NCI-H2107 treated with DMSO at 0.1 percent for 48 hours (cell line): Measurements from ENCODE around the gene MARF1.
"Not testable (repeated sequence)": the region's sequence is repeated elsewhere in the genome, so short reads cannot be mapped to it uniquely, and the experiment has no call there.

ENCODE experiments used
- DNase-seq: peaks from one replicate; lab custom pipeline; 2025; ENCODE audit not compliant: unreplicated experiment; lab: John Stamatoyannopoulos, UW

MARF1 gene, protein sequence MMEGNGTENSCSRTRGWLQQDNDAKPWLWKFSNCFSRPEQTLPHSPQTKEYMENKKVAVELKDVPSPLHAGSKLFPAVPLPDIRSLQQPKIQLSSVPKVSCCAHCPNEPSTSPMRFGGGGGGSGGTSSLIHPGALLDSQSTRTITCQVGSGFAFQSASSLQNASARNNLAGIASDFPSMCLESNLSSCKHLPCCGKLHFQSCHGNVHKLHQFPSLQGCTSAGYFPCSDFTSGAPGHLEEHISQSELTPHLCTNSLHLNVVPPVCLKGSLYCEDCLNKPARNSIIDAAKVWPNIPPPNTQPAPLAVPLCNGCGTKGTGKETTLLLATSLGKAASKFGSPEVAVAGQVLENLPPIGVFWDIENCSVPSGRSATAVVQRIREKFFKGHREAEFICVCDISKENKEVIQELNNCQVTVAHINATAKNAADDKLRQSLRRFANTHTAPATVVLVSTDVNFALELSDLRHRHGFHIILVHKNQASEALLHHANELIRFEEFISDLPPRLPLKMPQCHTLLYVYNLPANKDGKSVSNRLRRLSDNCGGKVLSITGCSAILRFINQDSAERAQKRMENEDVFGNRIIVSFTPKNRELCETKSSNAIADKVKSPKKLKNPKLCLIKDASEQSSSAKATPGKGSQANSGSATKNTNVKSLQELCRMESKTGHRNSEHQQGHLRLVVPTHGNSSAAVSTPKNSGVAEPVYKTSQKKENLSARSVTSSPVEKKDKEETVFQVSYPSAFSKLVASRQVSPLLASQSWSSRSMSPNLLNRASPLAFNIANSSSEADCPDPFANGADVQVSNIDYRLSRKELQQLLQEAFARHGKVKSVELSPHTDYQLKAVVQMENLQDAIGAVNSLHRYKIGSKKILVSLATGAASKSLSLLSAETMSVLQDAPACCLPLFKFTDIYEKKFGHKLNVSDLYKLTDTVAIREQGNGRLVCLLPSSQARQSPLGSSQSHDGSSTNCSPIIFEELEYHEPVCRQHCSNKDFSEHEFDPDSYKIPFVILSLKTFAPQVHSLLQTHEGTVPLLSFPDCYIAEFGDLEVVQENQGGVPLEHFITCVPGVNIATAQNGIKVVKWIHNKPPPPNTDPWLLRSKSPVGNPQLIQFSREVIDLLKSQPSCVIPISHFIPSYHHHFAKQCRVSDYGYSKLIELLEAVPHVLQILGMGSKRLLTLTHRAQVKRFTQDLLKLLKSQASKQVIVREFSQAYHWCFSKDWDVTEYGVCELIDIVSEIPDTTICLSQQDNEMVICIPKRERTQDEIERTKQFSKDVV (N-terminal part only)

DNA sequence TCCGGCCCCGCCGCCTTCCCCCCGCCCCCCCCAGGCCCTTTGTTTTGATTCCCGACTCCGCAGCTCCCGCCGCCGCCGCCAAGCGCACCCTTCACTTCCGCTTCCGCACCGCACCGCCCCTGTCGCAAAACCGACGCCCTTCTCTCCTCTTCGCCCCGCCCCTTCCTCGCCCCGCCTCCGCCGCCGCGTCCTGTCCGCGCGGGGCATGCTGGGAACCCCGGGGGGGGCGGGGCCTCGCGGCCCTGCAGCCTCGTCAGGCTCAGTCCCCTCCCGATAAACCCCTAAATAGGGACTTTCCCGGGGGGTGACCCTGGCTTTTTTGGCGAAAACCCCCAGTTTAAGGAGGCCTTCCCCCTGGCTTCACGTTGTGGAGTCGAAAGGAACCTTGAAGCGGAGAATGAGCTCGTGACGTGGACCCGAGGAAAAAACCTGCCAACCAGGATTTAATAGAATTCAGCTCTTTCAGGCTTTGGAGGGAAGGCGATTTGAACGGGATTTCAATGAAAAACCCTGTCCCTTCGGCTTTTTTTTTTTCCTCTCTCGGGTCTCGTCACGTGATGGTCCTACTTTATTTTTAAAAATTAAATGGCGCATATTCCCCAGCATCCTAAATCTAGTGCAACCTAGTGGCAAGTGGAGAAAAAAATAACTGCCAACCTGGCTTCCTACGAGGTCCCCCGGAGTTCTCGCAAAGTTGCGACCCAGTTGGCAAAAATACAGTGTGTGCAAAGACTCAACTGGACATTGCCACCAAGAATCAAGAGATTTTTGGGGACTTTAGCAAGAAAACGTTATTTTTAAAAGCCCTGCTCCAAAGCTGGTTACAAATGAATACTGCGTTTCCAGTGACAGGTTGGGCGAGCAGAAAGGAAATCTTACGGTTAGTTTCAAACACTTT lies at the start of gene MARF1:
Gene MARF1 (minus strand): TSS at position 107 of the 898 bp plus-strand sequence. CDS start 3,921 bp downstream, outside the sequence.
- DNase-seq: peak; percentile 77

GRCh38 chr16:15692508-15692907 lies 49.6 kb upstream of the MARF1 start:
- not testable (repeated sequence) for DNase-seq

DNA sequence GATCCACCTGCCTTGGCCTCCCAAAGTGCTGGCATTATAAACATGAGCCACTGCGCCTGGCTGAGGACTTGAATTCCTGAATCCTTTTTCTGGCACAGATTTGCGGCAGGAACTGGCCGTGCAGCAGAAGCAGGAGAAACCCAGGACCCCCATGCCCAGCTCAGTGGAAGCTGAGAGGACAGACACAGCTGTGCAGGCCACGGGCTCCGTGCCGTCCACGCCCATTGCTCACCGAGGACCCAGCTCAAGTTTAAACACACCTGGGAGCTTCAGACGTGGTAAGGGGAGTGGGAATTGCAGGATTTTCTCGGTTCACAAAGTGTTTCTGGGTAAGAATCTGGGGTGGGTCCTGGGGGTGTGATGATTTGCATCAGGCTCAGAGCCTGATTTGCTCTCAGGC lies 48.1 kb upstream of the MARF1 start:
- no peak for DNase-seq

- no peak for DNase-seq
These were observed 47.3 kb upstream of the MARF1 start for GRCh38 chr16:15690296-15690695.

GRCh38 chr16:15689290-15689689 lies 46.3 kb upstream of the MARF1 start:
- no peak for DNase-seq

- DNase-seq: no peak
These were observed 43.3 kb upstream of the MARF1 start for GRCh38 chr16:15686287-15686686.

GRCh38 chr16:15682105-15682570 lies 39.2 kb upstream of the MARF1 start:
- DNase-seq: no peak

DNA sequence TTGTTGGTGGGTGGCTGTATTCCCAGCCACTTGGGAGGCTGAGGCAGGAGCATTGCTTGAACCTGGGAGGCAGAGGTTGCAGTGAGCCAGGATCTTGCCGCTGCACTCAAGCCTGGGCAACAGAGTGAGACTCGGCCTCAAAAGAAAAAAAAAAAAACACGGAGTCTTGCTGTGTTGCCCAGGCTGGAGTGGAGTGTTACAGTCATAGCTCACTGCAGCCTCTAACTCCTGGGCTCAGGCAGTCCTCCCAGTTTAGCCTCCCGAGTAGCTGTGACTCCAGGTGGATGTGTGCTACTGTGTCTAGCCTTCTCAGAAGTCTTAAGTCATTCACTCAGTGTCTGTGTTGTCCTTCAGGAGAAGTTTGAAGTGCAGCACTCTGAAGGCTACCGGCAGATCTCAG lies 34.5 kb upstream of the MARF1 start:
- DNase-seq: no peak

GRCh38 chr16:15676506-15676905 lies 33.6 kb upstream of the MARF1 start:
- no peak for DNase-seq

GRCh38 chr16:15674571-15674970 lies 31.6 kb upstream of the MARF1 start:
- no peak for DNase-seq

DNA sequence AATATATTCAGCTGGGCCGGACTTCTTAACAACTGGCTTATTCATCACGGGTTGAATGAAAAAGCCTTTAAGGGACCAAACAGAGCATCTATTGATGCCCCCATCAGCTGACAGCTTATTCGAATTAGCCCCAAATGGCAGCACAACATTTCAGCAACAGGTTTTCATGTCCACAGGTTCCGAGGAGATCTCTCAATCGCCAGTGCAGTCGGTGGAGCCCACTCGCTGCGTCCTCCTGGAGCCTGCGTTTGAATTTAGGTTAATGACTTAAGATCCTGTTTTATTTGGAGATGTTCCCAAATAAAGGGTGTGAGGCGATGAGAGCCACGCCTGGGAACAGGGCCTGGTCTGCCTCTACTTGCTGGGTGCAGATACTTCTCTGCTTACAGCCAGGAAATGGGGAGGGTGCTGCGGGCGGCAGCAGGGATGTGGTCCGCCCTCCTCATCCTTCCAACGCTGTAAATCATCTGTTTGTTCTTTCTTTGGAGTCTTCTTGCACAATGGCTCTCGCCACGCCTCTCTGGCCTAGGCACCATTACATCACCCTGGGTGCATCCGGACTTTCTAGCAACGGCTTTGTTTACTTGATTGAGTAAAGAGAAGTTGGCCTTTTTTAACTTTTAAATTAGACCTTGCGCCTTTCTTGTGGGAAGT lies 29.7 kb upstream of the MARF1 start:
- DNase-seq: peak; percentile 90

DNA sequence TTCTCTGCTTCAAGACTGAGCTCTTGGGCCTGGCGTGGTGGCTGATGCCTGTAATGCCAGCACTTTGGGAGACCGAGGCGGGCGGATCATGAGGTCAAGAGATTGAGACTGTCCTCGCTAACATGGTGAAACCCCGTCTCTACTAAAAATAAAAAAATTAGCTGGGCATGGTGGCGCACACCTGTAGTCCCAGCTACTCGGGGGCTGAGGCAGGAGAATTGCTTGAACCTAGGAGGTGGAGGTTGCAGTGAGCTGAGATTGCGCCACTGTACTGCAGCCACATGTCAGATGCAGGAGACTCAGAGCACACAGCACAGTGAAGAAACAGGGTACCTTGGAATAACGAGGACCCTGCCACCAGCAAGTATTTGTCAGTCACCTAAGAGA lies 29.2 kb upstream of the MARF1 start:
- not testable (repeated sequence) for DNase-seq

GRCh38 chr16:15671530-15672117 lies 28.7 kb upstream of the MARF1 start:
- DNase-seq: peak; percentile 36

DNA sequence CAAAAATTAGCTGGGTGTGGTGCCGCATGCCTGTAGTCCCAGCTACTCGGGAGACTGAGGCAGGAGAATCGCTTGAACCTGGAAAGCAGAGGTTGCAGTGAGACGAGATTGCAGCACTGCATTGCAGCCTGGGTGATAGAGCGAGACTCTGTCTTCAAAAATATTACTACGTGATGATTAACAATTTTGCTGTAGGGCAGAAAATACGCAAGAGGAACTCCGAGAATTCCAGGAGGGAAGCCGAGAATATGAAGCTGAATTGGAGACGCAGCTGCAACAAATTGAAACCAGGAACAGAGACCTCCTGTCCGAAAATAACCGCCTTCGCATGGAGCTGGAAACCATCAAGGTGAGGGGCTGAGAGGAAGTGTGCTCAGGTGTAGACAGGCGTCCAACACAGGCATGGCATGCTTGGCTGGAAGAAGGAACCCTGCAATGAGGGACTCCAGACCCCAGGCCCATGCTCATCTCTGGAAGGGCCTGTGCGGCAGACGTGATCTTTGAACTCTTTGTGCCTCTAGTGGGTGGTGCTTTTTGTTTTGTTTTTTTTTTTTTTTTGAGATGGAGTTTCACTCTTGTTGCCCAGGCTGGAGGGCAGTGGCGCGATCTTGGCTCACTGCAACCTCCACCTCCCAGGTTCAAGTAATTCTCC lies 24.3 kb upstream of the MARF1 start:
- DNase-seq: no peak

DNA sequence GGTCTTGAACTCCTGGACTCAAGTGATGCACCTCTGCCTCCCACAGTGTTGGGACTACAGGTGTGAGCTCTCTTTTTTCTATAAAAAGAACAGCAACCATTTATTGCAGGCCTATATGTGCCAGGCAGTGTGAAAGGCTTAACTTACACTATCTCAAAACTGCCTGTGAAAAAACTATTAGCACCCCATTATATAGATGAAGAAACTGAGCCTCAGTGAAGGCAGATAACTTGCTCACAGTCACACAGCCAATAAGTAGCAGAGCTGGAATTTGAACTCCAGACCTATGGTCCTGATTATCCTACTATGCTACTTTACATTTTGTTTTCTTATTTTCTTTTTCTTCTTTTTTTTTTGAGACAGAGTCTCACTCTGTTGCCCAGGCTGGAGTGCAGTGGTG lies 22.2 kb upstream of the MARF1 start:
- DNase-seq: no peak

- DNase-seq: no peak
These were observed 17.2 kb upstream of the MARF1 start for GRCh38 chr16:15660203-15660601.

DNA sequence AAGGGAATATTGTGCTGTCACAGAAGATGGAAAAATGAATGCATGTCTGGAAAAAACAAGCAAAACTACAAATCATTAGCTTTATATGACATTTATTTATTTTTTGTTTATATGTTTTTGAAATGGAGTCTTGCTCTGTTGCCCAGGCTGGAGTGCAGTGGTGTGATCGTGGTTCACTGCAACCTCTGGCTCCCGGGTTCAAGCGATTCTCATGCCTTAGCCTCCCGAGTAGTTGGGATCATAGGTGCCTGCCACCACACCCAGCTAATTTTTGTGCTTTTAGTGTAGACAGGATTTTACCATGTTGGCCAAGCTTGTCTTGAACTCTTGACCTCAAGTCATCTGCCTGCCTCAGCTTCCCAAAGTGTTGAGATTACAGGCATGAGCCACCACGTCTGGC lies 15.6 kb upstream of the MARF1 start:
- no peak for DNase-seq

- DNase-seq: no peak
These were observed 15.2 kb upstream of the MARF1 start for GRCh38 chr16:15658149-15658548.

- DNase-seq: not testable (repeated sequence)
These were observed 12.6 kb upstream of the MARF1 start for GRCh38 chr16:15655561-15655960.
